ENCODE results near the gene RAP1GDS1. TPM values are rescaled to one million over a fixed set of nuclear protein-coding genes. Genes with fewer than 3 reads are reported as not detected.

Gene RAP1GDS1
- total and polyA plus RNA-seq, 2 of the 4 experiments (the other 2 are of a cell fraction) = 29.0 to 85.1 TPM

DNA sequence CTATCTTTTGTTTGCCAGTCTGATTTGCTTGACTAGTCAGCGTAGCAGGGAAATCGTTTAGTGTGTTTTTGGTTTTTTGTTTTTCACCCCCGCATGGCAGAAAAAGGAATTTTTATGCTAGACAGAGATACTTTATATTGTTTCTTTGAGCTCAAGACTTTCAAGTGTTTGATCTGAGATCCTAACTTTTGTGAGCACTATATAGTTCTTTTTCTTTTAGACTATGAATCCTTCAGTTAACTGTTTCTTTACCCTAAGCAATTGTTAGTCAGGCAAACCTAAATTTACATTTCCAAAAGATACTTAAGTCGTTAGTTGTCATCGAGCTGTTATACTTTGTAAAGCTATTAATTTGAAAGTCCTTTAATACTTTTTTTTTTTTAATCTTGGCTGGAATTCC, 73.3 kb downstream of the RAP1GDS1 start:
- DNase-seq (no peak), ATAC-seq (ENCODE audit: low read depth) (no peak)
- in situ Hi-C loops (cut with MboI; ENCODE audit: low sequenced_read_pairs) (no loop called here), intact Hi-C loops (cut with micrococcal nuclease) (no loop called here), dilution Hi-C loops (cut with HindIII; ENCODE audit: low sequenced_read_pairs, unreplicated experiment) (no loop called here)
- ChIA-PET POLR2A (ENCODE audit: unreplicated experiment) (no interaction called here), CTCF (interaction anchor here (0.6 kb wide), 1 partner anchor 26 kb away, joined by 3 read pairs; no protein-coding TSS in a partner anchor)
- H4K20me1 ChIP-seq (ENCODE audit: insufficient read depth, low read length) = no peaks in the 10 kb centered on the region; the same call in 1 of the 2 replicates
- H4K5ac ChIP-seq (ENCODE audit: low read depth, low read length) = no peak overlapping the region
- no TSS peak for BruUV-seq (replicated peaks)
- H3K23ac ChIP-seq (ENCODE audit: low read depth, low read length) = no peak overlapping the region
- peaks cover 11 to 18% of the 10 kb centered on the region in 2 experiments for H3K79me1 ChIP-seq (ENCODE audit: low read depth in 1 of 2, low read length in 2 of 2)
- H3K27me3 ChIP-seq (ENCODE audit: control insufficient read depth, insufficient read depth, low read length) = no peaks in the 10 kb centered on the region
- H4K8ac ChIP-seq (ENCODE audit: low read depth in 2 of 2, low read length in 2 of 2) = no peak overlapping the region
- 0 out of 2 replicates have a peak, but pooled peaks cover 2% of the 10 kb centered on the region for H3K9me3 ChIP-seq (ENCODE audit: control insufficient read depth, insufficient read depth, low read length)
- H3K9ac ChIP-seq (ENCODE audit: low read depth, low read length) = no peak overlapping the region
- no peak overlapping the region for H3K4me3 ChIP-seq (ENCODE audit: insufficient read depth, low read depth, low read length)
- no peak overlapping the region for H2BK5ac ChIP-seq (ENCODE audit: low read depth, low read length, poor library complexity, severe bottlenecking)
- H2AFZ ChIP-seq (replicated peaks; ENCODE audit: low read length, poor library complexity) = no peak overlapping the region
- no peak overlapping the region for H2AK9ac ChIP-seq (replicated peaks; ENCODE audit: low read depth, low read length, poor library complexity)
- WGBS, 2 experiments (ENCODE audit: extremely low coverage in 2 of 2, insufficient read length in 1 of 2) = no CpG with 5 or more reads among the region's 5 CpGs
- H2AK5ac ChIP-seq (ENCODE audit: low read depth, low read length) = no peak overlapping the region
- H4K91ac ChIP-seq (ENCODE audit: insufficient read depth, low read depth, low read length) = no peak overlapping the region
- H2BK120ac ChIP-seq (ENCODE audit: low read depth, low read length) = no peak overlapping the region
- H3K4me2 ChIP-seq (ENCODE audit: low read depth, low read length) = no peak overlapping the region
- peaks cover 2% of the 10 kb centered on the region; the same call in 1 of the 2 replicates for H3K4me1 ChIP-seq (ENCODE audit: control insufficient read depth, insufficient read depth, low read length)
- H2BK20ac ChIP-seq (ENCODE audit: low read depth, low read length) = no peak overlapping the region
- no peak overlapping the region for H3K27ac ChIP-seq (ENCODE audit: insufficient read depth, low read length)
- no peak overlapping the region for H3K14ac ChIP-seq (replicated peaks; ENCODE audit: low read depth, low read length)
- H3K56ac ChIP-seq (ENCODE audit: extremely low read depth, insufficient read depth, low read length) = no peak overlapping the region
- TF ChIP-seq, protein P1, sequence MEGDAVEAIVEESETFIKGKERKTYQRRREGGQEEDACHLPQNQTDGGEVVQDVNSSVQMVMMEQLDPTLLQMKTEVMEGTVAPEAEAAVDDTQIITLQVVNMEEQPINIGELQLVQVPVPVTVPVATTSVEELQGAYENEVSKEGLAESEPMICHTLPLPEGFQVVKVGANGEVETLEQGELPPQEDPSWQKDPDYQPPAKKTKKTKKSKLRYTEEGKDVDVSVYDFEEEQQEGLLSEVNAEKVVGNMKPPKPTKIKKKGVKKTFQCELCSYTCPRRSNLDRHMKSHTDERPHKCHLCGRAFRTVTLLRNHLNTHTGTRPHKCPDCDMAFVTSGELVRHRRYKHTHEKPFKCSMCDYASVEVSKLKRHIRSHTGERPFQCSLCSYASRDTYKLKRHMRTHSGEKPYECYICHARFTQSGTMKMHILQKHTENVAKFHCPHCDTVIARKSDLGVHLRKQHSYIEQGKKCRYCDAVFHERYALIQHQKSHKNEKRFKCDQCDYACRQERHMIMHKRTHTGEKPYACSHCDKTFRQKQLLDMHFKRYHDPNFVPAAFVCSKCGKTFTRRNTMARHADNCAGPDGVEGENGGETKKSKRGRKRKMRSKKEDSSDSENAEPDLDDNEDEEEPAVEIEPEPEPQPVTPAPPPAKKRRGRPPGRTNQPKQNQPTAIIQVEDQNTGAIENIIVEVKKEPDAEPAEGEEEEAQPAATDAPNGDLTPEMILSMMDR (conservative IDR thresholded peaks at IDR 0.05; ENCODE audit: low read depth, low read length) = no peak
- no peak for TF ChIP-seq BHLHE40 (IDR thresholded peaks at IDR 0.05; ENCODE audit: low read depth, low read length)
- no peak for TF ChIP-seq MXI1 (IDR thresholded peaks at IDR 0.05; ENCODE audit: borderline replicate concordance, low read depth, low read length)
- TF ChIP-seq MAFK (IDR thresholded peaks at IDR 0.05; ENCODE audit: low read depth, low read length) = no peak
- TF ChIP-seq MAZ (IDR thresholded peaks at IDR 0.05; ENCODE audit: borderline replicate concordance, low read depth, low read length) = no peak
- TF ChIP-seq RCOR1 (IDR thresholded peaks at IDR 0.05; ENCODE audit: insufficient replicate concordance, low read length) = no peak
- no peak for TF ChIP-seq POLR2A (IDR thresholded peaks at IDR 0.05; ENCODE audit: low read depth, low read length)
- TF ChIP-seq SMC3 (IDR thresholded peaks at IDR 0.05; ENCODE audit: low read depth, low read length) = no peak
- TF ChIP-seq CEBPB (IDR thresholded peaks at IDR 0.05; ENCODE audit: low read depth, low read length) = no peak
- TF ChIP-seq CHD1 (IDR thresholded peaks at IDR 0.05; ENCODE audit: low read depth, low read length) = no peak
- TF ChIP-seq ELK1 (IDR thresholded peaks at IDR 0.05; ENCODE audit: borderline replicate concordance, low read depth, low read length) = no peak
- no peak overlapping the region for H2BK15ac ChIP-seq (ENCODE audit: low read depth, low read length)
- no peak overlapping the region for H3K4ac ChIP-seq (ENCODE audit: low read depth, low read length)
- no peaks in the 10 kb centered on the region for H3K9me1 ChIP-seq (ENCODE audit: insufficient read depth, low read length)
- H3K36me3 ChIP-seq (ENCODE audit: control insufficient read depth, insufficient read depth, low read length) = no peaks in the 10 kb centered on the region
- no peak overlapping the region for H3K18ac ChIP-seq (ENCODE audit: low read depth, low read length)

All from IMR-90 (cell line).